ENCODE measurements around the gene PUS1.

The PUS1 gene

DNA sequence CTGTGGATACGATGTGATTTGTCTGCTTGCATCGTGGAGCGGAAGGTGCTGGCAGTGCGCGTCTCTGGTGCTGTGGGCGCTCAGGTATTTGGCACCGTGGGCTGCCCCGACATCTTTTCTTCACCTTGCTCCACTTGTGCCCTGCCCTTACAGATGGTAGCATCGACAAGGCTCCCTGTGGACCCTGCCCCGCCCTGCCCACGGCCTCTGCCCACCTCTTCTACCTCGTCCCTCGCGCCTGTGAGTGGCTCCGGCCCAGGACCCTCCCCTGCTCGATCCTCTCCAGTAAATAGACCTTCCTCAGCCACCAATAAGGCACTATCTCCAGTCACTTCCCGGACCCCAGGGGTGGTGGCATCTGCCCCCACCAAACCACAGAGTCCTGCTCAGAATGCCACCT, 57.3 kb downstream of the PUS1 start:
- TF ChIP-seq, protein P1, sequence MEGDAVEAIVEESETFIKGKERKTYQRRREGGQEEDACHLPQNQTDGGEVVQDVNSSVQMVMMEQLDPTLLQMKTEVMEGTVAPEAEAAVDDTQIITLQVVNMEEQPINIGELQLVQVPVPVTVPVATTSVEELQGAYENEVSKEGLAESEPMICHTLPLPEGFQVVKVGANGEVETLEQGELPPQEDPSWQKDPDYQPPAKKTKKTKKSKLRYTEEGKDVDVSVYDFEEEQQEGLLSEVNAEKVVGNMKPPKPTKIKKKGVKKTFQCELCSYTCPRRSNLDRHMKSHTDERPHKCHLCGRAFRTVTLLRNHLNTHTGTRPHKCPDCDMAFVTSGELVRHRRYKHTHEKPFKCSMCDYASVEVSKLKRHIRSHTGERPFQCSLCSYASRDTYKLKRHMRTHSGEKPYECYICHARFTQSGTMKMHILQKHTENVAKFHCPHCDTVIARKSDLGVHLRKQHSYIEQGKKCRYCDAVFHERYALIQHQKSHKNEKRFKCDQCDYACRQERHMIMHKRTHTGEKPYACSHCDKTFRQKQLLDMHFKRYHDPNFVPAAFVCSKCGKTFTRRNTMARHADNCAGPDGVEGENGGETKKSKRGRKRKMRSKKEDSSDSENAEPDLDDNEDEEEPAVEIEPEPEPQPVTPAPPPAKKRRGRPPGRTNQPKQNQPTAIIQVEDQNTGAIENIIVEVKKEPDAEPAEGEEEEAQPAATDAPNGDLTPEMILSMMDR (IDR thresholded peaks at IDR 0.05): no peak
- no peaks in the 10 kb centered on the region for H3K9me3 ChIP-seq
- H3K4me3 ChIP-seq (ENCODE audit: low read depth in 1 of 2, low read length in 1 of 2): no peak overlapping the region
- peaks cover 42% of the 10 kb centered on the region for H3K36me3 ChIP-seq
- peaks cover 32 to 35% of the 10 kb centered on the region in 2 experiments for H3K4me1 ChIP-seq (ENCODE audit: control insufficient read depth in 1 of 2, insufficient read depth in 1 of 2, low read depth in 1 of 2, low read length in 1 of 2)
- no peaks in the 10 kb centered on the region for H3K27me3 ChIP-seq
- peak overlapping the region; percentile 85 for H3K27ac ChIP-seq

DNA sequence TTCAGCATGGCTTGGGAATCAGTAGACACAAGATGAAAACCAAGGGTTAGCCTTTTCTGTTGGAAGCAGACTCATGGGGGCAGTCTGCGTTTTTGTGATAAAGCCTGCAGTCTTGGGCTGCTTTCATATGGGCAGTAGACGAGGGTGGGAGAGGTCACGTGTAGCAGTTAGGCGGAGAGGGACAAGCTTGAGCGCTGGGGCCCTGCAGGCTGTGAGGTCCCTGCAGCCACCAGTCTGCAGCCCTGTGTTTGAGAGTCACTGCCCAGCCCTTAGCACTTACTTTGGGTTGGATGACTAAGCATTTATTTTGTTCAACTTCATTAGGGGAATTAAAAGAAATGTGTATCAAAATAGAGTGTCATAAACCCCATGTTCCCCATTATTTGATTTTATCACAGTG, 57.8 kb downstream of the PUS1 start:
- H3K27ac ChIP-seq: peak overlapping the region; percentile 85
- no peak overlapping the region for H3K4me3 ChIP-seq (ENCODE audit: low read depth in 1 of 2, low read length in 1 of 2)
- no peaks in the 10 kb centered on the region for H3K27me3 ChIP-seq
- no peaks in the 10 kb centered on the region for H3K9me3 ChIP-seq
- peaks cover 32 to 35% of the 10 kb centered on the region in 2 experiments for H3K4me1 ChIP-seq (ENCODE audit: control insufficient read depth in 1 of 2, insufficient read depth in 1 of 2, low read depth in 1 of 2, low read length in 1 of 2)
- H3K36me3 ChIP-seq: peaks cover 41% of the 10 kb centered on the region
- TF ChIP-seq, protein P1 (IDR thresholded peaks at IDR 0.05): no peak

DNA sequence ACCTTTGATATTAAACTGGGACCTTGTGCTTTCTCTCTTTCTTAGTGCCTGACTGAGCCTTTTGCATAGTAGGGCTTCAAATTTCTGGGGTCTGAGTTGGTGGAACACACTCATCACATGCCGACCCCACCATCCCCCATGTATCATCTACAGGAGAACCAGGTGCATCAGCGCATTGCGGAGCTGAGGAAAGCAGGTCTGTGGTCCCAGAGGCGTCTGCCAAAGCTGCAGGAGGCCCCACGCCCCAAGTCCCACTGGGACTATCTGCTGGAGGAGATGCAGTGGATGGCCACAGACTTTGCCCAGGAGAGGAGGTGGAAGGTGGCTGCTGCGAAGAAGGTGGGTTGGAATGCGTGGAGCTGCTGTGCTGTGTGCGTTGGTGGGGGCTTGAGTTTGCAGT, 58.5 kb downstream of the PUS1 start:
- TF ChIP-seq, protein P1 (IDR thresholded peaks at IDR 0.05): no peak
- peaks cover 41% of the 10 kb centered on the region for H3K36me3 ChIP-seq
- peaks cover 32 to 35% of the 10 kb centered on the region in 2 experiments for H3K4me1 ChIP-seq (ENCODE audit: control insufficient read depth in 1 of 2, insufficient read depth in 1 of 2, low read depth in 1 of 2, low read length in 1 of 2)

DNA sequence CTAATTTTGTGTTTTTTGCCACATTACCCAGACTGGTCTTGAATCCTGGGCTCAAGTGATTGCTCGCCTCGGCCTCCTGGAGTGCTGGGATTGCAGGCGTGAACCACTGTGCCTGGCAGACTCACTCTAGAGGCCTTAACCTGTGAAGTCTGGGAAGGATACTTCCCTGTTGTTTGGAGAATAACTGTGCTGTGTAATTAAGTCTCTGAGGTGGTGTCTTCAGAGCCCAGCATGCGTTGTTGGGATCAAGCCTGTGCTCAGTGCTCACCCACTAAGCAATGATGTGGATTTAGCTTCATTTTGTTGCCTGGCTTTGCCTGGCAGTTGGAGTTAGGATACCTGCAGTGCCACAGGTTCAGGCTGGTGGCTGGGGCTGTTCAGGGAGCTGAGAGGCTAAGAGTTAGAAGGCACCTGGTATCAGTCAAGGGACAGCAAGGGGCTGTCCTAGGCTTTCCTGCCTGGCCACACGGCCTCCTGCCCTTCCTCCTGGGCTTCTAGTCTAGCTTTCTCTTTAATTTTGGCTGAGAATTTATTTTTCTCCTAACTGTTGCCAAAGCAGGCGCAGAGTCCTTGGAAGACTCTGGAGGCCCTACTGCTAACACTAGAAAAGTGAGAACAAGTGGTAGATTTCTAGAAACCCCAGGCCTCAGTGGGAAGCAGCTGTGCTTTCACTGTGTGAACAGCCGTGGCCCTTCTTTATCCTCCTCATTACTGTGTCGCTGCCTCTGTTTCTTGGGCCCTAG, 59.1 kb downstream of the PUS1 start:
- Histone ChIP-seq H3K9me3 (no peaks in the 10 kb centered on the region), H3K27ac (no peak overlapping the region), H3K27me3 (no peaks in the 10 kb centered on the region), H3K36me3 (peaks cover 46% of the 10 kb centered on the region), H3K4me3 (ENCODE audit: low read depth in 1 of 2, low read length in 1 of 2) (no peak overlapping the region), H3K4me1 (ENCODE audit: control insufficient read depth in 1 of 2, insufficient read depth in 1 of 2, low read depth in 1 of 2, low read length in 1 of 2) (peaks cover 32 to 35% of the 10 kb centered on the region in 2 experiments)
- TF ChIP-seq, protein P1 (IDR thresholded peaks at IDR 0.05): no peak

More for the DNA sequence above, 58.5 kb downstream of the PUS1 start:
- Histone ChIP-seq H3K27me3 (no peaks in the 10 kb centered on the region), H3K4me3 (ENCODE audit: low read depth in 1 of 2, low read length in 1 of 2) (no peak overlapping the region), H3K9me3 (no peaks in the 10 kb centered on the region), H3K27ac (peak overlapping the region; percentile 85)

DNA sequence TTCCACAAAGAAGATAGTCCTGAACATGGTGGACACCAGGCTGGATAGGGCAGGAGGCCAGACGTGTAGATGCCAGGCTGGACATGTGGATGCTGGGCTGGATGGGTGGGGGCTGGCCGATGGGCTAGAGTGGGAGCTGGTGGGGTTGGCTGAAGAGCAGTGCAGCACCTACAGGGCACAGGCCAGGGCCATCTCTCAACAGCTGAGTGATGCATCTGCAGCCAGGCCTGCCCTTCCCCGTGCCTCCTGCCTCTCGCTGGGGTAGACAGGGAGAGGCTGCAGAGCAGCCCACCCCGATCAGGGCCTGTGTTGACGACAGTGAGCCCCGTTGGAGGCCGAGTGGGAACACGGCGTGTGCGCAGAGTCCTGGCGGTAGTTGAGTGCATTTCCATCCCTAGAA, 59.9 kb downstream of the PUS1 start:
- TF ChIP-seq, protein P1 (IDR thresholded peaks at IDR 0.05): no peak
- Histone ChIP-seq H3K27me3 (no peaks in the 10 kb centered on the region), H3K4me3 (ENCODE audit: low read depth in 1 of 2, low read length in 1 of 2) (no peak overlapping the region), H3K4me1 (ENCODE audit: control insufficient read depth in 1 of 2, insufficient read depth in 1 of 2, low read depth in 1 of 2, low read length in 1 of 2) (peaks cover 29 to 31% of the 10 kb centered on the region in 2 experiments), H3K36me3 (peaks cover 54% of the 10 kb centered on the region), H3K27ac (no peak overlapping the region), H3K9me3 (no peaks in the 10 kb centered on the region)

Measured in neutrophil (primary cell).